Glutamatergic neuron (in vitro differentiated cells): ENCODE data around the gene PIGP. TPM values are rescaled to one million over a fixed set of nuclear protein-coding genes. Genes with fewer than 3 reads are reported as not detected.
A peak's percentile ranks its signal among the peaks of the same experiment; 100 is the strongest.

Source experiments
- DNase-seq: peaks from one replicate; pipeline ENCODE4 v3.0.0; 2022
- H3K27ac Mint-ChIP-seq: one replicate; pipeline ENCODE4 v1.8.0; 2020; ENCODE audit warnings: mild to moderate bottlenecking, mixed read lengths, inconsistent platforms; ENCODE audit not compliant: unreplicated experiment
- H3K27me3 Mint-ChIP-seq: one replicate; pipeline ENCODE4 v1.8.0; 2020; ENCODE audit warnings: mild to moderate bottlenecking, moderate library complexity, mixed read lengths, inconsistent platforms; ENCODE audit not compliant: unreplicated experiment
- H3K36me3 Mint-ChIP-seq: one replicate; pipeline ENCODE4 v1.8.0; 2020; ENCODE audit warnings: mild to moderate bottlenecking, mixed read lengths, inconsistent platforms; ENCODE audit not compliant: unreplicated experiment
- H3K4me1 Mint-ChIP-seq: one replicate; pipeline ENCODE4 v1.8.0; 2020; ENCODE audit warnings: mild to moderate bottlenecking, low read depth, mixed read lengths, inconsistent platforms; ENCODE audit not compliant: unreplicated experiment
- H3K4me3 Mint-ChIP-seq: one replicate; pipeline ENCODE4 v1.8.0; 2020; ENCODE audit warnings: mild to moderate bottlenecking, mixed read lengths, inconsistent platforms; ENCODE audit not compliant: unreplicated experiment
- H3K9me3 Mint-ChIP-seq: one replicate; pipeline ENCODE4 v1.8.0; 2020; ENCODE audit warnings: mild to moderate bottlenecking, moderate library complexity, mixed read lengths, inconsistent platforms; ENCODE audit not compliant: unreplicated experiment
- CTCF ChIP-seq: fragments of 200-600 bp; sonication (generic); IDR thresholded peaks from one replicate; pipeline ENCODE4 v1.5.0; 2021; ENCODE audit not compliant: partially characterized antibody, unreplicated experiment
- total RNA-seq: library from RNA; stranded (reverse); fragmentation: NEBNext Ultra II Directional; extraction: Animal tissue kit (Norgen Biotek cat#: 25700); gene quantifications from one replicate; pipeline ENCODE4 v1.2.1, GENCODE V29; 2021; ENCODE audit not compliant: unreplicated experiment

PIGP gene
- total RNA-seq, 1 donor from 2014 or later = 17.6 TPM

DNA sequence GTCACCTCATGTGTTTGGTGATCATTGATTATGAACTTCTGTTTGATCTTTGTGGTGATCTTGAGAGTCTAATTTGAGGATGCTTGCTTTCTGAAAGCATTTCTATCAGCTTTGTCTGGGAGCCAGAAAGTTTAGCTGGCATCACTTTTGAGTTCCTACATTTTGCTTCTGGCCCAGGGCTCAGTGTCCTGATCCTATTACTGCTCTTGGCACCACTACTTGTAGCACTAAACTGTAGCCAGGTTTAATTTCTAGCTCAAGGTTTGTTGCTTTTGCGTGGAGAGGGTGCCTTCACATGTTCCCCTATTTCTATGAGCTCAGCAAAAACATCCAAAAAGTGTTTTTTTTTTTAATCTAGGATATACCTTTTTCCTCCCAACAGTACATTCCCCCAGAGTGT, 9.5 kb upstream of the PIGP start:
- no peak overlapping the region for H3K4me3 Mint-ChIP-seq
- H3K27ac Mint-ChIP-seq = no peak overlapping the region
- no peak for DNase-seq
- H3K4me1 Mint-ChIP-seq = peaks cover 8% of the 10 kb centered on the region
- peaks cover 3% of the 10 kb centered on the region for H3K36me3 Mint-ChIP-seq
- no peak for TF ChIP-seq CTCF
- H3K27me3 Mint-ChIP-seq = no peaks in the 10 kb centered on the region
- H3K9me3 Mint-ChIP-seq = peaks cover 3% of the 10 kb centered on the region

- Mint-ChIP-seq H3K4me3 (no peak overlapping the region), H3K36me3 (peaks cover 3% of the 10 kb centered on the region), H3K27ac (no peak overlapping the region), H3K27me3 (peaks cover 1% of the 10 kb centered on the region), H3K4me1 (peaks cover 9% of the 10 kb centered on the region), H3K9me3 (peaks cover 5% of the 10 kb centered on the region)
- peak; percentile 33 for TF ChIP-seq CTCF
- DNase-seq = no peak
Observed at GRCh38 chr21:37079211-37079824, 6.4 kb upstream of the PIGP start.

DNA sequence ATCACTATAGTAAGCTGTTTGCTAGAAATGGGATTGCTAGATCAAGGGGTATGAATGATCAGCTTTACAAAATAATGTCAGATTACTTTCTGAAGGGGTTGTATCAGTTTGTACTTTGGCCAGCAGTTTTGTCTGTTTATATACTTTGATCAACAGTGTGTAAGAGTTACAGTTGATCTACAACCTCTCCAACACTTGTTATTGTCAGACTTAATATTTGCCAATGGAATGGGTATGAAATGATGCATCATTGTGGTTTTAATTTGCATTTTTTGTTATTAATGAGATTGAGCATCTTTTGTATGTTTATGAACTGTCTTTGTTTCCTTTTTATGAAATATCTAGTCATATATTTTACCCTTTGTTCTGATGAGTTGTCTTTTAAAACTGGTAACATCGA, 4.5 kb upstream of the PIGP start:
- H3K4me3 Mint-ChIP-seq = no peak overlapping the region
- H3K27ac Mint-ChIP-seq = no peak overlapping the region

GRCh38 chr21:37076087-37076850, 3.4 kb upstream of the PIGP start:
- Mint-ChIP-seq H3K4me1 (peaks cover 19% of the 10 kb centered on the region), H3K9me3 (peaks cover 11% of the 10 kb centered on the region), H3K27me3 (peaks cover 7% of the 10 kb centered on the region), H3K4me3 (no peak overlapping the region), H3K27ac (no peak overlapping the region), H3K36me3 (peaks cover 8% of the 10 kb centered on the region)
- DNase-seq = no peak
- TF ChIP-seq CTCF = no peak

More for the DNA sequence above, 4.5 kb upstream of the PIGP start:
- Mint-ChIP-seq H3K27me3 (peaks cover 7% of the 10 kb centered on the region), H3K36me3 (peaks cover 8% of the 10 kb centered on the region), H3K4me1 (peaks cover 9% of the 10 kb centered on the region), H3K9me3 (peaks cover 11% of the 10 kb centered on the region)
- TF ChIP-seq CTCF = no peak
- no peak for DNase-seq

- Mint-ChIP-seq H3K4me3 (peak overlapping the region; percentile 97), H3K27me3 (peaks cover 7% of the 10 kb centered on the region), H3K4me1 (peaks cover 23% of the 10 kb centered on the region), H3K36me3 (peaks cover 8% of the 10 kb centered on the region), H3K9me3 (peaks cover 11% of the 10 kb centered on the region), H3K27ac (no peak overlapping the region)
- TF ChIP-seq CTCF = no peak
- no peak for DNase-seq
Observed at GRCh38 chr21:37075214-37075770, 2.4 kb upstream of the PIGP start.
